Measurements from ENCODE around the gene ARSJ.
"Not testable (repeated sequence)": the region's sequence is repeated elsewhere in the genome, so short reads cannot be mapped to it uniquely, and the experiment has no call there.

The ARSJ gene

DNA sequence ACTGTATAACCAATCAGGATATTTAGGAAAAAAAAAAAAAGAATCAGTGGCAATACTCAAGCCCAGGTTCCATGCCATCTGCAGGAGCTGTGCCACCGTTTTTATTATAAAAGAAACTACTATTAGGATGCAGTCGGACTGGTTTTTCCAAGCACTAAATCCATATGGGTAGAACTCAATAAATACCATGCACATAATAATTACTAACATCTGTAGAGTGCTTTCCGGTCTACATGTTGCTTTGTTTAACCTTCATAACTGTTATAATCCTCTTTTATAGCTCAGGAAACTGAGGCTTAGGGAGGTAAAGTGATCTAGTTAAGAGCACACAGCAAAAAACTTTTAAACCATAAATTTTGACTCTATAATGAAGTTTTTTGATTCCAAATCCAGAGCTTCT is 24.0 kb downstream of the ARSJ start:
- DNase-seq, result no peak

DNA sequence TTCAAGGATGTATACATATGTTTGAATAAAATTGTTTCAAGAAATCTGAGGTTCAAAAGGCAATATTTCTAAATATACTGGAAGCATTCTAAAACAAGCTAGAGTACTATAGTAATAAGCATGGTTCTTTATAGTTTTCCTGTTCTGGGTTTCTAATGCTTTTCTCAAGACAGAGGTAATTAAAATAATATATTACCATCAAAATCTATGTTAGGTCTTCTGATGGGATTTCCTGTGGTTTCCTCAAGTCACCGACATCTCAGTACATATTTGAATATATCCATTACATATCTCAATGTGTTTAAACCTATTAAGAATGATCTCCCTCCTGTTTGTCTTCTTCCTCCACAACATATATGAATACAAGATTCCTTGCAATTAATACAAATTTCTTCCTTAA is 25.6 kb downstream of the ARSJ start:
- DNase-seq, result no peak

DNA sequence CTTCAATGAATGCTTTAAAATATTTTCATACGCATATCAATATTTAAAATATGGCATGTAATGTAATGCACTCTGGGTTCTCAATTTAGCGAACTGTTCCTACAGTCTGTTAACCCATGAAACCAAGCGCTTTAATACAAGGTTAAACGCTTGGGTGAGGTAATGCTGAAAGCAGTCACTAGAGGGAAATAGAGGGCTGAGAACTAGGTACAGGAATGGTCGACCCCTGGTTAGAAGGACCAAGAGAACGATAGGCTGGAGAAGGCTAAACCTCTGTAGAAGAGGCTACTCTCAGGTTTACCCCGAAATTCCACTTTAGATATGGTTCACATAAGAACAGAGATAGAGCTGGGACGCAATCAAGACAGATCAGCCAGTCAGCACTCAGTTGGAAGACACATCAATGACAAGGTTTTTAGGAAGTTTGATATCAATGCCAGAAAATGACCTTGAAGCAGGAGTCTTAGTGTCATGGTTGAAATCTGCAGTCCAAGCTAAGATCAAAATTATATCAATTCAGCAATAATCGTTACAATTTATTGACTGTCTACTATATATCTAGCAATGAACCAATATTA is 26.9 kb downstream of the ARSJ start:
- DNase-seq, result peak; percentile 71

DNA sequence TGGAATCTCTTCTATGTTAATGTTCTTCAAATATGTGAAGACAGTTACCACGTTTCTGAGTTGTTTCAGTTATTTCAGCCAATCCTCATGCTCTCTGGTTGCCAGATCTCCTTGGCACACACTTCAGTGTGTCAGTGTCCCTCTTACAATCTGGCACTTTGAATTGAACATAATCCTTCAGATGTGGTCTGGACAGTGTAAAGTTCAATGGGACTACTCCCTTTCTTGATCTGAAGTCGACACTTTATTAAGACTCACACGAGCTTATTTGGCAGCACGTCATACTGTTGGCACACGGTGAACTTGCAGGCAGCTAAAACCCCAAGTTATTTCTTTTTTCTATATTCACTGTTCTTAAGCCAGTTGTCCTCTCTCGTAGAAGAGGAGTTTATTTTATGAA is 28.2 kb downstream of the ARSJ start:
- DNase-seq, result no peak

DNA sequence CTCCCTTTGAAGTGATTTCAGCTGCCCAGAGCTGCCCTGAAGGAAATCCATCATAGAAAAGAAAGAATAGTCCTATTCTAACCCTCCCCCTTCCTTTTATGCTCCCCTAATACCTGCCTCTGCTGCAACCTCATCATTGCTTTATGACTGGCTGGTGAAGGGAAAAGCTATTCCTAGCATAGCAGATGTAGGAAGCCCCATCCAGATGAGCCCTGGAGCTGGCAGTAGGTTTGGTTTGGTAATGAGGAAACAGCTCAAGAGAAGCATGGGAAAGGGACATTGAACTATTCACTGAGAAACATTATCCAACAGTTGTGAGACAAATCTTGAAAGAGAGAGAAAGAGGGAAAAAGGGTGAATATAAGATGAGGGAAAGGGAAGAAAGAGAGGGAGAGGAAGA is 29.2 kb downstream of the ARSJ start:
- no peak for DNase-seq

DNA sequence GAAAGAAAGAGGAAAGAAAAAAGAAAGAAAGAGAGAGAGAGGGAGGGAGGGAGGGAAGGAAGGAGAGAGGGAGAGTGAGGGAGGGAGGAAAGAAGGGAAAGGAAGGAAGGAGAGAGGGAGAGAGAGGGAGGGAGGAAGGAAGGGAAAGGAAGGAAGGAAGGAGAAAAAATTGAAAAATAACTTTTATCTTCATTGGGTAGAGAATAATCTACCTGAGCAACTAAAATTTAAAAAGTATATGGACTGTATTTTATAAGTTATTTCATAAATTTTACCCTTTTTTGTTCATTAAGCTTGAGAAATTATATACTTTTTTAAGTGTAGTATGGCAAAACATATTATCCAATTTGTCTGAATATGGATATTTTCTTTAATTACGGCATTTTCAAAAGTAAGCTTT is 32.0 kb downstream of the ARSJ start:
- DNase-seq, result no peak

DNA sequence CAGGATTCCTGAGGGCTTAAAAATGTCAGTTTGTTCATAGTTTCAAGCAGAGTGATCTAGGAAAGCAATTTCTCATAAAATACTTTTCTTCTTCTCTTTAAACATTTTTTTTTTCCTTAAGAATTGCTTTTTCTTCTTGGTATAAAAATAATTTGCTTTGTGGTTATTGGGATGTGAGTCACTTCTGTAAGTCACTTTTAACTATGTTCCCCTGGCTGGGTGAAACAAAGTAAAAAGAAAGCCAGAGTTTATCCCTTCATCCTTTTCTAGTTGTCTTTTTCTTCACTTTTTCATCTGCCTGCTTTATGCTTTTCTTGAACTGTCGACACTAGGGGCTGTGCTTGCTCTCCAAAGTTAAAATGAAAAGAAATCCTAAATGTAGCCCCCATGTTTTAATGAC is 33.5 kb downstream of the ARSJ start:
- no peak for DNase-seq

DNA sequence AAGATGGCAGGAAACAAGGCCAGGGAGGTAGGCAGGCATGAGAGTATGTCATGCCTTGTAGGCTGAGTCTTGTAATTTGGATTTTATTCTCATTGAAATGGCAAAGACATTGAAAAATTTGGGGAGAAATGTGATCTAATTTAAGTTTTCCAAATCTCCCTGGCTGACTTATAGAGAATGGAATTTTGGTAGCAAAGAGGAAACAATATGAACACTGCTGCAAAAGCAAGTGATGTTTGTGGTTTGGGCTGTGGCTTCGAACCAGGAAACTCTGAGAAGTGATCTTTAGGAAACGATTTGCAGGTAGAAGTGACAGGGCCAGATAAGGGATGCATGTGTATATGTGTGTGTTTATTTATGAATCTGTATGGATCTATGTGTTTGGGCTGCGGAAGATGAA is 35.6 kb downstream of the ARSJ start:
- peak; percentile 1 for DNase-seq

DNA sequence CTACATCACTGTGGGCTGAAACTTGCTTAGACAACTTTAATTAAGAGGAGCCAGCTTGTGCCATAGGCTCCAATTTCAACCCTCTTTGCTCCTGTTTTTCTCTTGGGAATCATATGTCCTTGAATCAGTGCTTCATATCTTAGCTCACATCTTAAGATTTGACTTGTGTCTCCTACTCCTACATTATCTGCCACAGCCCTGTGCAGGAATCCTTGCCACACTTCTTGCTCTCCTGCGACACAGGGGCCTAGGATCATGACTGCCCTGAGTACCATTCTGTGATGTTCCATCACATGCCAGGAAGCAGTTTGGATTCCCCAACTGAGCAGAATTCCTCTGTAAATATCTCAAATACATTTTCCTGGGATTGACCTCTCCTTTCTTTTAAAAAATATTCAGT is 36.4 kb downstream of the ARSJ start:
- no peak for DNase-seq

DNA sequence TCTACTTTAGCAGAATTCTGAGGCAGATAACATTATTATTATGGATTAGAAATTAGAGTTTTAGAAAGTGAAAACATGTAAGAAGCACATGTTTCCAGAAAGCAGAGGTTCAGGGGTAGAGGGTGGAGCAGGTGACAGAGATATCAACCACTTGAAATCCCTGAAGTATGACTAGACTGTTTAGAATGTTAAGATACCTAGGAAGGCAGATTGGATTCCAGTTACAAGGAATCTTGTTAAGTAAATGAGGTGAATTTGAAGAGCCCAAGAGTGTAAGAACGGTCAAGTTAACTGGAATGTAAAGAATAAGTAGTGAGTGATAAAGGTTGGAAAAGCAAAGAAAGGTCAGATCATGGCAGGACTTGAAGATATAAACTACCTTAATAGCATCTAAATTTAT is 37.6 kb downstream of the ARSJ start:
- no peak for DNase-seq

DNA sequence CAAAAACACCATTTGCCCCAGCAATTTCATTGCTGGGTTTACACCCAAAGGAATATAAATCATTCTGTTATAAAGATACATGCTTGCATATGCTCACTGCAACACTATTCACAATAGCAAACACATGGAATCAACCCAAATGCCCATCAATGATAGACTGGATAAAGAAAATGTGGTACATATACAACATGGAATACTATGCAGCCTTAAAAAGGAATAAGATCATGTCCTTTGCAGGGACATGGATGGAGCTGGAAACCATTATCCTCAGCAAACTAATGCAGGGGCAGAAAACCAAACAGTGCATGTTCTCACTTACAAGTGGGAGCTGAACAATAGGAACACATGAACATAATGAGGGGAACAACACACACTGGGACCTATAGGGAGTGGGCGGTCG is 39.3 kb downstream of the ARSJ start:
- DNase-seq, result not testable (repeated sequence)

DNA sequence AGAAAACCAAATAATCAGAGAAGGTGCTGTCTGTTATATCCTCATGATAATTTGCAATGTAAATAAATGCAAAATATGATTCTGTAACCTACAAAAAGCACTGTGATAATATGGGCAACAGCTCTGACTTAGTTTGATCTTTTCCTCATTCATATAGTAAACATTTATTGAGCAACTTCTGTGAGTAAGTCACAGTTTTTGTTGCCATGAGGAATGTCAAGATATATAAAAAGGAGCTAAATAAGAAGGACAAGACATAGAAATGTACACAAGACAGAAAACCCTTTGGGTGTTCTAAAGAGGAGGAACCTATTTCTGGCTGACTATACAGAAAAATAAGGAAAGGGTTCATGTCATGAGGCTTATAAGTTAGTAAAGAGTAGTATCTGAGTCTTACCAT is 44.3 kb downstream of the ARSJ start:
- DNase-seq, result no peak

DNA sequence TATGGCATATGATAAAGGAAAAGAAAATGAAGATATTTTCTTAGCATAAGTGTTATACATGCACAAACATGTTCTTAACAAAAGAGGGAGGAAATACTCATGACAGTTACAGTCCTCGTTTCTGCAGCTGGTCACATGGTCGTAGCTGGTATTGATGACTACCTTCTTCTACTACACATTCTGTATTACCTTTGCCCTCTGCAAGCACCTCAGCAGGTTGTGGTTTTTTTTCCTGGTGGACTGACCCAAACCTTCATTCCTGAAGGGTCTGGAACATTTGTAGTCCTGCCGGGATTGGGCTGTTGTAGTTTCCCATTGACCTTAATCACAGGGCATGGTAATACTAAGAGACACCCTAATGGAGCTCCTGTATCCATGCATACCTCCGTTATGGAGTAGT is 54.7 kb downstream of the ARSJ start:
- DNase-seq, result not testable (repeated sequence)

DNA sequence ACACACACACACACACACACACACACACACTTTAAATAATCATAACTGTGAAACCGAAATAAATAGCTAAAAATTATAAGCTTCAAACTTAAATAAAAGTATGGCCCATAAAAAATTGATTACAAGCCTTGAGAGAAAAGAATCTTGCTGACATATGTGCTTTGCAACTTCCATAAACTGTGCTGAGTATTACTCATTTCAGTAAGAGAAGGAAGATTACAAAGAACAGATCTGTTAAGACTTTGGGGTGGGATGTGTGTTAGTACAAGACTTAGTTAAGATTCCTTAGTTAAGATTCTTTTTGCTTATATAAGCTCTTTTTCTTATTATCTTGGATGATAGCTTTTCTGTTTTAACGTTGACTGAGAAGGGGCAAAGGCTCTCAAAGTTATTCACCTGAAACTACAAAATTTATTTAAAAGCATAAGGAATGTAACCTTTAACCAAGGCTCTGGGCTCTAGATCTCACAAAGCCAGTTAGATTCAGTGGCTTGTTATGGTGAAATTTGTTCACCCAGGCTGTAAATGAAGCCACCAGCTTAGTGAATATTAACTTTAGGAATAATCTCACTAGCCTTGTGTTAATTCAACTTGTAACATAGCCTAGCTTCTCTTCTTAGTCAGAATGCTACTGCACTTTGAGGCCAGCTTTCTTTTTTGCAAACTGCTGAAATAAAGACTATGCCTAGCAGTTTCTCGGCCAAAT is 58.2 kb downstream of the ARSJ start:
- DNase-seq, result no peak

DNA sequence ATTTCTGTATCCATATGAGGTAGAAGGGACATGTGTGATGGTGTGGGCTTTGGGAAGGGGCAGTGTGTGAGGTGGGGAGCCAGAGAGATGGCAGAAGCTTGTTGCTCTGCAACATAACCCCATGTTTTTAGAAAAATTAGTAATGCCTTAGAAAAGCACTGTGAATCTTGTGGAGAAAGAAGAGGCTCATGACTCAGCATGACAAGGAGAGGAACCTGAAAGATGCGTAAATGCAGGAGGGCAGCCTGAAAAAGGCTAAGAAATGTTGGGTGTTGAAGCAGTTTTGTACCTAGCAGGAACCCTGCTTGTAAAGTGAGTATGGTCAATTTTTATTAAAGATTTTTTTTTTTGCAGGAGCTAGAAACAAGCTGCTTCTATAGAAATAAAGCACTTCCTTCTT is 59.8 kb downstream of the ARSJ start:
- no peak for DNase-seq

DNA sequence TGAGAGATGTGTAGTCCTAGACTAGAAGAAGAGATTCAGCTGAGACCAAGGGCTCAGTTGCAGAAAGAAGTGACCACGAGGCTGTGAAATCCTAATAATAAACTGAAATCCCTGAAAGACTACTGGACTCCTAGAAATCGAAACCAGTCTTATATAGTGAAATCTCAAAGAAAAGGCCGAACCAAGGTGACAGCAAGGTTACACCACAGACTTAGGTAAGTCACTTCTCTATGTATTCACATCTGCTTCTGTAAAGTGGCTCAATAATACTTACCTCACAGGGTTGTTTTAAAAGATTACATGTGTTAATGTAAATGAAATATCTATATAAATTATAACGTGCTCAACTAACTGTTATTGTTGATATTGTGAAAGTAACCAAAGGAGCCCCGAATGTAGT is 60.3 kb downstream of the ARSJ start:
- no peak for DNase-seq

DNA sequence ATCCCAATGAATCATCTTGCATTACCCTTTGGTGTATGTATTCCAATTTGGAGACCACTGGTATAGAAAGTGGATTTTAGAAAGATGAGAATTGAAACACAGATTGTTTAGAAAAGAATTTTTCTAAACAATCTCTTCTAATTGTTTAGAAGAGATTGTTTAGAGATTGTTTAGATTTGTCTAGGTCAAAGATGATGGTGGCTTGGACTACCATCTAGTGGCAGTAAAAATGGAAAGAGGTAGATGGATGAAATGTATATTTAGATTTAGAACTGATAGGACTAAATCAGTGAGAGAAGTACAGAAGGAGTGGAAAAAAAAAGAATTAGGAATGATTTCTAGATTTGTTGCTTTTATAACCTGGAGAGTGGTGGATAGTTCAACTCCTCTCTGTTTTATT is 70.6 kb downstream of the ARSJ start:
- peak; percentile 5 for DNase-seq

DNA sequence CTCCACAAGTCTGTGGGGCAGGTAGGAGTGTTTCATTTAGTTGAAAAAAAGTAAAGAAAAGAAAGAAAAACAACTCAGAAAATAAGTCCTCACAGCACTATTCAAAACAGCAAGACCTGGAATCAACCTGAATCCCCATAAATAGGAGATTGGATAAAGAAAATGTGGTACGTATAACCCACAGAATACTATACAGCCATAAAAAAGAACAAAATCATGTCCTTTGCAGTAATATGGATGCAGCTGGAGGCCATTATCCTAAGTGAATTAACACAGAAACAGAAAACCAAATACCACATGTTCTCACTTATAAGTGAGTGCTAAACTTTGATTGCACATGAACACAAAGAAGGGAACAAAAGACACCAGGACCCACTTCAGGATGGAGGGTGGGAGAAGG is 71.9 kb downstream of the ARSJ start:
- DNase-seq, result no peak

DNA sequence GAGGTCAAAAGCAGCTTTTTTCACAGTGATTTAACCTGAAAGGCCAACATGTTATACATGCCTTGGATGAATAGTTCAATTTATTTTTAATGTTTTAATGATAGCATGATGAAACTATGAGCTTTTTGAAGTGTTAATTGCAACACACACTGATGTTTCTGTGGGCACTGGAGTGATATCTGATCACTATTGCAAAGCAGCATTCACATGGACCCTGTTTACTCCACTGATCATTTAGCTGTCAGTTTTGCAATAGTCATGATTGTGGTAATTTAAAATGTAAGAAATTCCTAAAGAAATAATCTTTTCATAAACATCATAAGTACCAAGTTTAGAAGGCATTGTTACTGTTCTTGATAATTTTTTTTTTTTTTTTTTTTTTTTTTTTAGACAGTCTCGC is 74.1 kb downstream of the ARSJ start:
- DNase-seq, result no peak

DNA sequence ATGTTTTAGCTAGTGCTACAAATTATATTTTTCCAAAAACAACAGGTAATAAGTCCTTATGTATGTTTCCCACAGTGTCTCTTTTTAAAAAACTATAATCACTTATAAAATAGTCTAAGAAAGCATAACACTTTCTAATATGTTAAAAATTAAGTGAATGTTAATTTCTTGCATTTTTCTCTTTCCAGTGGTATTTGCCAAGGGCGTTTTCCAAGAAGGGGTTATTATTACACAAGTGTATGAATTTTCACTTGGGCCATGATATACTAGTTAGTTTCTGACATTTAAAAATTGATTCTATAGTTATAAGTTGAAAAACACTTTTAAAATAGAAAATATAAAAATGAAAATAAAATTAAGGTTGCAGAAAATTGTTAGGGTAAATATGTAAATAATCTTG is 74.6 kb downstream of the ARSJ start:
- DNase-seq, result no peak

DNA sequence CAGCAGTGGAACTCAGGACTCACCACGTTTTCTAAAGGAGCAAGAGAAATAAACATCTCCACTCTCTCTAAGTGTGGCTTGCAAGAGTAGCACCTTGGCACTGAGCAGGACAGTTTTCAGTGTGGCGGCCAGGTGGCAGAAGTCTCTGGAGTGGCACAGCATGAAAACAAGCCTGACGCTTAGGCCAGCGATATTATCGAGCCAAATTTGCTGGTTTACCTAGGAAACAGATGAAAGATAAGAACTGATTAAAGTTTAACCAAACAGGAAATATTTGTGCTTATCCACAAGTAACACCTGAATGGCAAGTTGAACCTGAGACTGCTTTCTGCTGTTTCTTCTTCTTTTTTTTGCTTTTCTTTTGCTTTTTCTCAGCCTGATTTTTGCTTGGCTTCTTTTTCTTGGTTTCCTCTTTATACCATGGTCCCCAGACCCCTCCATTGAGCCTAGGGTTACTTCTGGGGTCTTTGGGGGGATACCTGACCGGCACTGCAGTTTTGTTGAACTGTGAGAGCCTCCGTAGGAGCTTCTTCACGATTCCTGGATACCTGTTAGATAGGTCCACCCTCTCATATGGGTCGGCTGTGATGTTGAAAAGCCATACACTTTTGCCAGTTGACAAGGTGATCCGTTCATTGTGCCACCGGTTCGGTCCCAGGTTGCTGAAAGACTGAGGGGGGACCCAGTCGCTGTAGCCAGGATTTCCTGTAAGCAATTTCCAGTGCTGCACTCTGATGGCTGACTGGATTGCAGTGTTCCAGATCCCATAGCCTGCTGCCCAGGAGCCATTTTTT is 77.3 kb downstream of the ARSJ start:
- DNase-seq, result peak; percentile 7

DNA sequence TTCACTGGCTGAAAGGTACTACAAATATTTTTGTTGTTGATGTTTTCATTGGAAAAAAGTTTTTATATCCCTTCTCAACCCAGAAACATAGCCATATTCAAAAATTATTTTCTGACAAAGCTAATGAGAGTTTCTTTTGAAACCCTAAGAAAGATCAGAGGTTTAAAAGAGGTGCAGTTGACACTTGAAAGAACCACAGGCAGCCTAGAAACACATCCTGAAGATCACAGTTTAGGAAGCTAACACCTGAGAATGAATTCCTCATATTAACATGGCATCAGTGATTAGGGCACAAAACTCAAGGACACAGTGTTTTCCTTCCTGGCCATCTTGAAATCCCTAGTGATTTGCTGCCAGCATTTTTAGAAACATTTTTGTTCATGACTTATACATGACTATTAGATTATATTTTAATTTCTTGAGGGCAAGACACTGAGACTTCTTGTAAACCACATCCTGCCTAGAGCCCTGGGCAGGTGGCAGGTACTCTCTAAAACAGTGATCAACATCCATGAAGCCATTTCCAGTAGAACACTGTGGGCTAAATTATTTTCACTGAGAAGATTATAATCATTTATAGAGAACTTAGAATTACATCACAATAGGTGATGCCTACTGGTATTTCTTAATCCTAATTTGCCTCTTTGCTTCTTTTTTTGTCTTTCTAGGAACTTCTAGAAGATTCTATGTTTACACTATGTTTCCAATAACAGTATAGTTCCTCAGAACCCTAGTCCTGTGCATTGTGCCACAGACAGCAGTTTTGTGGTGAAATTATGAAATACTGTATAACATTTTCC is 80.0 kb downstream of the ARSJ start:
- peak; percentile 28 for DNase-seq

DNA sequence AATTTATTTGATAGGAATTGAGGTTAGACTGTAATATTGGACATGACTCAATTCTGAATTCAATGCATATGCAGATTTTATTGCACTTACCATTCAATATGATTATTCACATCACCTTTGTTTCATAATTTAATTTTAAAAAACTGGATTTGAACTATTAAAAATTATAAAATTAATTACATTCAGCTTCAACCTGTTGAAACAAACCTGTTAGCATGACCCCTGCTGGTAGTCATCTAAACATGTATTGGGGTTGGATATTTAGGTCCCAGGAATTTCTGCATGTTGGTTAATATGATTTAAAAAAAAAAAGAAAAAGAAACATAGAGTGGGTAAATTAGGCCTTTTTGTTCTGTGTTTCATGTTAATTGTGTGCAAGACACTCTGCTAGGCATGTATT is 85.9 kb downstream of the ARSJ start:
- DNase-seq, result peak; percentile 31

DNA sequence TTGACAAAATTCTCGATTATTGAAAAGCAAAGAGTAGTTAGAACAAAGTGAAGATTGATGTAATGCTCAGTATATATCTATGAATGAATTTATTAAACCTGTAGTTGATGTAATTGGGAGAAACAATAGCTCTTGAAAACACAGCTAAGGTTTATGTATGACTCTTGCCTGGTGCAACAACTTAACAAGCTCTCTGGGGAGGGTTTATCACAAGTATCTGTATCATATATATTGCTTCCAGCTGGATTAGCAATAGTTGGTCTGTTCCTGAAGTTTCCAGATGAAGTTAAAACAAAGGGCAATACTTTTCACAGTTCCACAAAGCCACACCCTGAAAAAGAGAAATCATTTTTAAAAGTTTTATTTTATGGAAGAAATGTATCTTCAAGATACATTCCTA is 91.4 kb downstream of the ARSJ start:
- no peak for DNase-seq
